K562 (cell line): Measurements from ENCODE around the gene CD84. TPM values are rescaled to one million over a fixed set of nuclear protein-coding genes. Genes with fewer than 3 reads are reported as not detected.

Source experiments
- ATAC-seq: fragments of 200-7000 bp; cut with Tn5 transposase; 3 replicates; pipeline ENCODE4 v1.9.1; 2020; ENCODE audit warnings: moderate library complexity
- BruUV-seq: library from RNA; stranded (reverse); fragments of 400-500 nt; replicated peaks from 2 replicates; lab custom pipeline; 2021; lab: Mats Ljungman, UMichigan
- CTCF ChIA-PET: fragments of 300-600 bp; formaldehyde crosslinking; extraction: SDS; loops from one replicate; lab custom pipeline; 2021; ENCODE audit warnings: low intra/inter-chr PET ratio; lab: Yijun Ruan, JAX
- POLR2A ChIA-PET: fragments of 300-600, 350-650 bp; sonication (Branson Sonifier 250); formaldehyde crosslinking; extraction: SDS; loops from one replicate; lab custom pipeline; 2021; ENCODE audit warnings: antibody characterized with exemption, inconsistent platforms; lab: Yijun Ruan, JAX
- DNase-seq, 4 experiments: peaks; one replicate each; pipeline versions ENCODE4 v3.0.0 to v3.0.0-alpha.2; 2011 to 2018; ENCODE audit warnings: low spot score in 3 of 4, mixed read lengths in 3 of 4; ENCODE audit errors: extremely low read depth in 1 of 4
- FAIRE-seq: peaks from 2 replicates; lab custom pipeline; 2011; peaks lifted over from hg19 to GRCh38; lab: Jason Lieb, UNC
- H2AFZ ChIP-seq: 2 replicates; pipeline ENCODE4 v1.6.0; 2011; ENCODE audit warnings: low read depth, low read length, control low read depth, inconsistent platforms
- H3K27ac ChIP-seq: fragments of 200-600 bp; 3 replicates; pipeline ENCODE4 v1.8.0; 2011; ENCODE audit warnings: low read depth, mild to moderate bottlenecking, control low read depth, inconsistent platforms, low read length, moderate library complexity, mixed read lengths; ENCODE audit errors: extremely low read depth
- H3K27me3 ChIP-seq, 2 experiments: fragments of 300-600 bp in 1 of 2; 2 replicates in 1 of 2; 3 replicates in 1 of 2; pipeline versions ENCODE4 v1.6.0 to v1.8.0; 2011; ENCODE audit warnings: inconsistent platforms in 2 of 2, low read length in 2 of 2, mild to moderate bottlenecking in 1 of 2, mixed read lengths in 1 of 2, moderate library complexity in 1 of 2; ENCODE audit not compliant: control insufficient read depth in 2 of 2, insufficient read depth in 2 of 2
- H3K36me3 ChIP-seq: fragments of 300-600 bp; 3 replicates; pipeline ENCODE4 v1.8.0; 2011; ENCODE audit warnings: mild to moderate bottlenecking, low read length, inconsistent platforms; ENCODE audit not compliant: control insufficient read depth, insufficient read depth
- H3K4me1 ChIP-seq, 2 experiments: fragments of 200-600 bp in 1 of 2; replicated peaks in 1 of 2; 2 replicates in 1 of 2; 3 replicates in 1 of 2; pipeline versions ENCODE4 v1.5.1 to v1.8.0; 2011; ENCODE audit warnings: inconsistent platforms in 2 of 2, low read length in 2 of 2, mild to moderate bottlenecking in 1 of 2, mixed read lengths in 1 of 2, moderate library complexity in 1 of 2; ENCODE audit not compliant: control insufficient read depth in 2 of 2, insufficient read depth in 2 of 2
- H3K4me2 ChIP-seq: 2 replicates; pipeline ENCODE4 v1.6.1; 2011; ENCODE audit warnings: low read length, control low read depth, inconsistent platforms, mixed read lengths; ENCODE audit not compliant: insufficient read depth
- H3K4me3 ChIP-seq: fragments of 200-600 bp; sonication (generic), shearing (Covaris generic); 2 replicates; pipeline ENCODE4 v1.5.1; 2016; ENCODE audit warnings: control low read depth, inconsistent platforms
- H3K79me2 ChIP-seq: fragments of 200-600 bp; 3 replicates; pipeline ENCODE4 v1.8.0; 2011; ENCODE audit warnings: low read length, inconsistent platforms; ENCODE audit not compliant: control insufficient read depth, insufficient read depth
- H3K9ac ChIP-seq, 2 experiments: 2 replicates each; pipeline versions ENCODE4 v1.6.0 to v1.6.1; 2011; ENCODE audit warnings: low read depth in 2 of 2, low read length in 2 of 2, control low read depth in 1 of 2, inconsistent platforms in 1 of 2, mild to moderate bottlenecking in 1 of 2, mixed read lengths in 1 of 2; ENCODE audit not compliant: insufficient read depth in 1 of 2
- H3K9me1 ChIP-seq: one replicate; pipeline ENCODE4 v1.6.0; 2011; ENCODE audit warnings: inconsistent platforms, mild to moderate bottlenecking, low read length, moderate library complexity; ENCODE audit not compliant: control insufficient read depth, insufficient read depth
- H3K9me3 ChIP-seq: replicated peaks from 2 replicates; pipeline ENCODE4 v1.5.1; 2011; ENCODE audit warnings: low read depth, low read length, inconsistent platforms; ENCODE audit not compliant: control insufficient read depth, insufficient read depth
- H4K20me1 ChIP-seq: replicated peaks from 2 replicates; pipeline ENCODE4 v1.6.1; 2011; ENCODE audit warnings: low read length, inconsistent platforms, mixed read lengths; ENCODE audit not compliant: control insufficient read depth, insufficient read depth
- DMBX1 ChIP-seq: fragments of 250-450 bp; sonication (Bioruptor Pico); IDR thresholded peaks from 2 replicates; pipeline ENCODE4 v1.8.0; 2022; ENCODE audit warnings: inconsistent platforms, mild to moderate bottlenecking, moderate library complexity, borderline replicate concordance
- IFI16 ChIP-seq: fragments of 250-450 bp; sonication (Bioruptor Pico); IDR thresholded peaks from 2 replicates; pipeline ENCODE4 v2.1.2; 2022; ENCODE audit warnings: mild to moderate bottlenecking, inconsistent platforms
- NFXL1 ChIP-seq: fragments of 450-650 bp; formaldehyde crosslinking; IDR thresholded peaks from 2 replicates; pipeline ENCODE4 v1.4.0; 2021; ENCODE audit warnings: mild to moderate bottlenecking
- NR2C1 ChIP-seq, 2 experiments: fragments of 450-650 bp; IDR thresholded peaks; 2 replicates each; pipeline ENCODE4 v1.6.1; 2017; ENCODE audit warnings: mild to moderate bottlenecking in 2 of 2, antibody characterized with exemption in 1 of 2, inconsistent platforms in 1 of 2, missing compliant biosample characterization in 1 of 2, missing genetic modification characterization in 1 of 2
- NR2C2 ChIP-seq, 2 experiments: fragments of 200-800 bp in 1 of 2; sonication (Bioruptor generic) in 1 of 2; sonication (generic) in 1 of 2; formaldehyde crosslinking in 1 of 2; IDR thresholded peaks; 2 replicates each; pipeline versions ENCODE4 v1.6.1 to v1.8.0; 2016 to 2022; ENCODE audit warnings: mild to moderate bottlenecking in 1 of 2, missing compliant biosample characterization in 1 of 2, missing genetic modification characterization in 1 of 2, missing genetic modification reagents in 1 of 2
- SMAD3 ChIP-seq: fragments of 450-650 bp; formaldehyde crosslinking; conservative IDR thresholded peaks from 2 replicates; pipeline ENCODE4 v1.4.0; 2020; ENCODE audit warnings: mild to moderate bottlenecking
- WHSC1 ChIP-seq: IDR thresholded peaks from one replicate; pipeline ENCODE4 v1.6.1; 2012; ENCODE audit warnings: low read length, control low read depth, inconsistent platforms
- ZNF217 ChIP-seq: sonication (generic); formaldehyde crosslinking; IDR thresholded peaks from 2 replicates; pipeline ENCODE4 v1.8.0; 2022; ENCODE audit warnings: mild to moderate bottlenecking, missing genetic modification reagents
- ZNF583 ChIP-seq: fragments of 250-450 bp; sonication (Bioruptor Pico); IDR thresholded peaks from 2 replicates; pipeline ENCODE4 v1.4.0; 2020
- ZSCAN29 ChIP-seq: fragments of 450-650 bp; IDR thresholded peaks from 2 replicates; pipeline ENCODE4 v1.6.1; 2017
- WGBS: fragments of 100-300 bp; shearing (Covaris generic); methylation state at CpG from one replicate; pipeline ENCODE4 v1.1.6; 2016; ENCODE audit warnings: low coverage, mixed read lengths; ENCODE audit not compliant: insufficient coverage; ENCODE audit errors: missing lambda C conversion rate; 5-methylcytosine and 5-hydroxymethylcytosine counted together
- in situ Hi-C: fragments of 300-500 bp; cut with MboI; formaldehyde crosslinking; loops from 4 replicates; pipeline ENCODE4 v1.15.0; 2018; ENCODE audit warnings: inconsistent platforms, mixed read lengths
- intact Hi-C: fragments of 100-400 bp; cut with micrococcal nuclease; formaldehyde crosslinking; loops from 2 replicates; pipeline ENCODE4 v1.14.2; 2022
- polyA plus RNA-seq, 8 experiments: library from polyadenylated mRNA; depleted of rRNA in 4 of 8; stranded (reverse) in 5 of 8; unstranded in 3 of 8; fragments of >200 nt; fragmentation: Nextera tagmentation in 2 of 8; fragmentation: Illumina TruSeq in 1 of 8; extraction: Ambion mirVana in 2 of 8; extraction: Trizol in 1 of 8; gene quantifications; 2 replicates each; pipeline versions ENCODE4 v1.2.1 to v1.2.3, GENCODE V29; 2011 to 2014; ENCODE audit warnings: inconsistent platforms in 1 of 8, missing spikeins in 1 of 8
- total RNA-seq, 7 experiments: library from RNA; depleted of rRNA in 6 of 7; stranded (reverse); fragments of >200 nt in 6 of 7; fragmentation: Illumina TruSeq in 2 of 7; extraction: Trizol in 2 of 7; gene quantifications; 2 replicates each; pipeline versions ENCODE4 v1.2.1 to v1.2.3, GENCODE V29; 2011 to 2021; ENCODE audit warnings: low replicate concordance in 1 of 7
- TF ChIP-seq, protein P1 (sequence below): fragments of 250-450 bp; sonication (Bioruptor Pico); IDR thresholded peaks from 2 replicates; pipeline ENCODE4 v1.4.0; 2020; ENCODE audit warnings: mild to moderate bottlenecking, moderate library complexity
- TF ChIP-seq, protein P2 (sequence below): fragments of 200-800 bp; sonication (Bioruptor generic); IDR thresholded peaks from 2 replicates; pipeline ENCODE4 v1.6.1; 2017; ENCODE audit warnings: missing genetic modification characterization, missing compliant biosample characterization
- TF ChIP-seq, protein P3 (sequence below): IDR thresholded peaks from 2 replicates; pipeline ENCODE4 v1.6.1; 2016; ENCODE audit warnings: missing genetic modification characterization, missing compliant biosample characterization
- TF ChIP-seq, protein P4 (sequence below), 2 experiments: IDR thresholded peaks; 2 replicates each; pipeline ENCODE4 v1.6.1; 2011; ENCODE audit warnings: borderline replicate concordance in 1 of 2, control low read depth in 1 of 2, low read depth in 1 of 2, low read length in 1 of 2, mild to moderate bottlenecking in 1 of 2, mixed read lengths in 1 of 2, moderate library complexity in 1 of 2; ENCODE audit not compliant: insufficient read depth in 1 of 2, insufficient read length in 1 of 2, poor library complexity in 1 of 2, severe bottlenecking in 1 of 2; ENCODE audit errors: extremely low read depth in 1 of 2

The CD84 gene
- total and polyA plus RNA-seq, 9 of the 15 experiments (the other 6 are each of a cell fraction or from before 2014, with no cell fraction given), result 0.82 to 6.8 (median 2.0) TPM

DNA sequence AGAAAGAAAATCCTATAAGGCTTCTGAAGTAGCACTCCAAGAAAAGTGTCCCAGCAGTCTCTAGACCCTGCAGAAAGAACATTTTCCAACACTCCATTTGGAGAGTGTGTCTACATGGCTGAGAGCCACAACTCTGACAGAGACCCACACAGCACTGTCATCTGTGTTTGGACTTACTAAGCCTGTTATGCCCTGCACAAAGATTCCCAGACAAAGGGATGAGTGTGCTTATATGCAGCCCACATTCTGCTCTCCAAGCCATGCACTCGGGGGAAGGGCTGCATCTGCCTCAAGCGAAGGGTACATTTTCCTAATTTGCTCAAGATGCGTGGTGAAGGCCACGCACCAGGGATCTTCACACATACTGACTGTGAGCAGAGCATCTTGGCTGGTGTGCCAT lies 31.9 kb downstream of the CD84 start:
- H3K36me3 ChIP-seq, result no peaks in the 10 kb centered on the region
- POLR2A ChIA-PET, result no interaction called here
- intact Hi-C loops, result no loop called here
- FAIRE-seq (no peak), ATAC-seq (no peak; the same call in 2 of the 3 replicates), DNase-seq (no peak)
- CTCF ChIA-PET, result no interaction called here
- H3K9ac ChIP-seq, result 0 out of 4 replicates have a peak overlapping the region, but pooled peaks of 1 of the 2 experiments have one; percentile 12
- no peaks in the 10 kb centered on the region for H3K9me3 ChIP-seq
- no peaks in the 10 kb centered on the region for H3K79me2 ChIP-seq
- no peak overlapping the region for H3K4me3 ChIP-seq
- H4K20me1 ChIP-seq, result no peaks in the 10 kb centered on the region
- BruUV-seq, result no TSS peak
- H2AFZ ChIP-seq, result peak overlapping the region; percentile 72
- H3K4me2 ChIP-seq, result no peak overlapping the region
- H3K27me3 ChIP-seq, result no peaks in the 10 kb centered on the region
- H3K27ac ChIP-seq, result peak overlapping the region; percentile 34; the same call in 1 of the 3 replicates
- in situ Hi-C loops, result no loop called here
- WGBS, result 85% methylated on average over 4 of the region's 4 CpGs
- peaks cover 33 to 66% of the 10 kb centered on the region in 2 experiments for H3K4me1 ChIP-seq
- no peaks in the 10 kb centered on the region for H3K9me1 ChIP-seq
- TF ChIP-seq, protein P1, sequence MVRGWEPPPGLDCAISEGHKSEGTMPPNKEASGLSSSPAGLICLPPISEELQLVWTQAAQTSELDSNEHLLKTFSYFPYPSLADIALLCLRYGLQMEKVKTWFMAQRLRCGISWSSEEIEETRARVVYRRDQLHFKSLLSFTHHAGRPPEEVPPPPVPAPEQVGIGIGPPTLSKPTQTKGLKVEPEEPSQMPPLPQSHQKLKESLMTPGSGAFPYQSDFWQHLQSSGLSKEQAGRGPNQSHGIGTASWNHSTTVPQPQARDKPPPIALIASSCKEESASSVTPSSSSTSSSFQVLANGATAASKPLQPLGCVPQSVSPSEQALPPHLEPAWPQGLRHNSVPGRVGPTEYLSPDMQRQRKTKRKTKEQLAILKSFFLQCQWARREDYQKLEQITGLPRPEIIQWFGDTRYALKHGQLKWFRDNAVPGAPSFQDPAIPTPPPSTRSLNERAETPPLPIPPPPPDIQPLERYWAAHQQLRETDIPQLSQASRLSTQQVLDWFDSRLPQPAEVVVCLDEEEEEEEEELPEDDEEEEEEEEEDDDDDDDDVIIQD (CRISPR knock-in tag), result 0 out of 2 replicates have a peak, but pooled peaks have one; percentile 49
- no peak for TF ChIP-seq NR2C1 (IDR thresholded peaks at IDR 0.05)
- no peak for TF ChIP-seq NR2C1 (tag; IDR thresholded peaks at IDR 0.05)
- TF ChIP-seq NFXL1 (CRISPR knock-in tag), result no peak
- TF ChIP-seq SMAD3 (CRISPR knock-in tag), result peak; percentile 53; the same call in 1 of the 2 replicates
- TF ChIP-seq DMBX1 (CRISPR knock-in tag), result peak; percentile 27; the same call in 1 of the 2 replicates
- TF ChIP-seq NR2C2 (CRISPR knock-in tag; IDR thresholded peaks at IDR 0.05), result no peak
- peak; percentile 33; the same call in 1 of the 2 replicates for TF ChIP-seq NR2C2 (tag; IDR thresholded peaks at IDR 0.05)
- TF ChIP-seq IFI16 (CRISPR knock-in tag), result peak; percentile 37; the same call in 1 of the 2 replicates
- TF ChIP-seq, protein P2, sequence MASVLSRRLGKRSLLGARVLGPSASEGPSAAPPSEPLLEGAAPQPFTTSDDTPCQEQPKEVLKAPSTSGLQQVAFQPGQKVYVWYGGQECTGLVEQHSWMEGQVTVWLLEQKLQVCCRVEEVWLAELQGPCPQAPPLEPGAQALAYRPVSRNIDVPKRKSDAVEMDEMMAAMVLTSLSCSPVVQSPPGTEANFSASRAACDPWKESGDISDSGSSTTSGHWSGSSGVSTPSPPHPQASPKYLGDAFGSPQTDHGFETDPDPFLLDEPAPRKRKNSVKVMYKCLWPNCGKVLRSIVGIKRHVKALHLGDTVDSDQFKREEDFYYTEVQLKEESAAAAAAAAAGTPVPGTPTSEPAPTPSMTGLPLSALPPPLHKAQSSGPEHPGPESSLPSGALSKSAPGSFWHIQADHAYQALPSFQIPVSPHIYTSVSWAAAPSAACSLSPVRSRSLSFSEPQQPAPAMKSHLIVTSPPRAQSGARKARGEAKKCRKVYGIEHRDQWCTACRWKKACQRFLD, result peak; percentile 24; the same call in 1 of the 2 replicates
- TF ChIP-seq, protein P3, sequence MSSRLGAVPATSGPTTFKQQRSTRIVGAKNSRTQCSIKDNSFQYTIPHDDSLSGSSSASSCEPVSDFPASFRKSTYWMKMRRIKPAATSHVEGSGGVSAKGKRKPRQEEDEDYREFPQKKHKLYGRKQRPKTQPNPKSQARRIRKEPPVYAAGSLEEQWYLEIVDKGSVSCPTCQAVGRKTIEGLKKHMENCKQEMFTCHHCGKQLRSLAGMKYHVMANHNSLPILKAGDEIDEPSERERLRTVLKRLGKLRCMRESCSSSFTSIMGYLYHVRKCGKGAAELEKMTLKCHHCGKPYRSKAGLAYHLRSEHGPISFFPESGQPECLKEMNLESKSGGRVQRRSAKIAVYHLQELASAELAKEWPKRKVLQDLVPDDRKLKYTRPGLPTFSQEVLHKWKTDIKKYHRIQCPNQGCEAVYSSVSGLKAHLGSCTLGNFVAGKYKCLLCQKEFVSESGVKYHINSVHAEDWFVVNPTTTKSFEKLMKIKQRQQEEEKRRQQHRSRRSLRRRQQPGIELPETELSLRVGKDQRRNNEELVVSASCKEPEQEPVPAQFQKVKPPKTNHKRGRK, result no peak
- TF ChIP-seq ZNF217, result no peak
- TF ChIP-seq WHSC1, result no peak
- TF ChIP-seq, protein P4, sequence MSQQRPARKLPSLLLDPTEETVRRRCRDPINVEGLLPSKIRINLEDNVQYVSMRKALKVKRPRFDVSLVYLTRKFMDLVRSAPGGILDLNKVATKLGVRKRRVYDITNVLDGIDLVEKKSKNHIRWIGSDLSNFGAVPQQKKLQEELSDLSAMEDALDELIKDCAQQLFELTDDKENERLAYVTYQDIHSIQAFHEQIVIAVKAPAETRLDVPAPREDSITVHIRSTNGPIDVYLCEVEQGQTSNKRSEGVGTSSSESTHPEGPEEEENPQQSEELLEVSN (IDR thresholded peaks at IDR 0.05; ENCODE audit: borderline replicate concordance in 1 of 2, extremely low read depth in 1 of 2, insufficient read depth in 1 of 2, insufficient read length in 1 of 2, low read depth in 1 of 2, low read length in 1 of 2, poor library complexity in 1 of 2, severe bottlenecking in 1 of 2), result no peak
- TF ChIP-seq ZNF583 (CRISPR knock-in tag), result peak; percentile 67; the same call in 1 of the 2 replicates
- TF ChIP-seq ZSCAN29, result no peak
